ENCODE results near the gene OR2W1. TPM values are rescaled to one million over a fixed set of nuclear protein-coding genes. Genes with fewer than 3 reads are reported as not detected.

Gene OR2W1, protein sequence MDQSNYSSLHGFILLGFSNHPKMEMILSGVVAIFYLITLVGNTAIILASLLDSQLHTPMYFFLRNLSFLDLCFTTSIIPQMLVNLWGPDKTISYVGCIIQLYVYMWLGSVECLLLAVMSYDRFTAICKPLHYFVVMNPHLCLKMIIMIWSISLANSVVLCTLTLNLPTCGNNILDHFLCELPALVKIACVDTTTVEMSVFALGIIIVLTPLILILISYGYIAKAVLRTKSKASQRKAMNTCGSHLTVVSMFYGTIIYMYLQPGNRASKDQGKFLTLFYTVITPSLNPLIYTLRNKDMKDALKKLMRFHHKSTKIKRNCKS
- not detected in 2 replicates for total RNA-seq (2014; rRNA removed; shearing (Covaris generic); ENCODE audit: low replicate concordance)

DNA sequence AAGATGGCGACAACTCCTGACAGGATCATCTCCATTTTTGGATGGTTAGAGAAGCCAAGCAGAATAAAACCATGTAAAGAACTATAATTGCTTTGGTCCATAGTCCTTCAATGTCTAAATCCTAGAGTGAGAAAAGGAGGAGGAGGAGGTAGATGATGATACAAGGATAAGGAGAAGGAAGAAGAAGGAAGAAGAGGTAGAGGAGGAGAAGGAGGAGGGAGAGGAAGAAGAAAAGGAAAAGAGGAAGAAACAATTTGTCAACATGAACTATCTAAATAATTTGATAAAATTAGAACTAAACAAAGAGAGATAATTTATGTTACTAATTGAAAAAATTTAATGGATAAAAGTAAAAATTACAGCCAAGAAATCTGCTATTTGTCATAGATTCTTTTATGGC, at the start of gene OR2W1:
TSS of gene OR2W1 (minus strand) at position 101 of the 400 bp plus-strand sequence. CDS start at position 101, 0 bp downstream.
- peaks cover 6% of the 10 kb centered on the region; the same call in 1 of the 2 replicates for H3K27me3 ChIP-seq
- DNase-seq = no peak
- H3K4me3 ChIP-seq = no peak within 1 kb of the TSS
- H3K36me3 ChIP-seq = no peaks in the 10 kb centered on the region
- H3K9me3 ChIP-seq = no peaks in the 10 kb centered on the region

DNA sequence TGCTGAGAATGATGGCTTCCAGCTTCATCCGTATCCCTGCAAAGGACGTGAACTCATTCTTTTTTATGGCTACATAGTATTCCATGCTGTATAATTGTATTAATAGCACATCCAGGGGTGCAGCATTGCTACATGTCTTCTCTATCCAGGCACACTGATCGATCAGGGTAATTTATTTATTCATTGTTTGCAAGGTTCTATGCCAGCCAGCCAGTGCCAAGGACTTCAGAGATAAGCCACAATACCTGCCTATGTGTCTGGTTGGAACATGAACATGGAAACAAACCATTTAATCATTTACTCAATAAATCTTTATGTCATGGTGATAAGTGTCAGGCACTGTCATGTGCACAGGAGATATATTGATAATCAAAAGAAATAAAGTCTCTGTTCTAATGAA, 48.0 kb upstream of the OR2W1 start:
- Histone ChIP-seq H3K36me3 (no peaks in the 10 kb centered on the region), H3K4me3 (no peak overlapping the region), H3K27me3 (no peaks in the 10 kb centered on the region; the same call in 1 of the 2 replicates), H3K9me3 (no peaks in the 10 kb centered on the region)
- DNase-seq = no peak

- no peak within 1 kb of the TSS for H3K4me3 ChIP-seq
- no peak for DNase-seq
- no peaks in the 10 kb centered on the region for H3K36me3 ChIP-seq
- H3K27me3 ChIP-seq = no peaks in the 10 kb centered on the region; the same call in 1 of the 2 replicates
- no peaks in the 10 kb centered on the region for H3K9me3 ChIP-seq
Observed at GRCh38 chr6:29087213-29087612, 42.2 kb upstream of the OR2W1 start, which contains the start of gene OR2B3. OR2B3 (minus strand) TSS chr6:29087313; CDS start chr6:29087248, 65 bp downstream.

DNA sequence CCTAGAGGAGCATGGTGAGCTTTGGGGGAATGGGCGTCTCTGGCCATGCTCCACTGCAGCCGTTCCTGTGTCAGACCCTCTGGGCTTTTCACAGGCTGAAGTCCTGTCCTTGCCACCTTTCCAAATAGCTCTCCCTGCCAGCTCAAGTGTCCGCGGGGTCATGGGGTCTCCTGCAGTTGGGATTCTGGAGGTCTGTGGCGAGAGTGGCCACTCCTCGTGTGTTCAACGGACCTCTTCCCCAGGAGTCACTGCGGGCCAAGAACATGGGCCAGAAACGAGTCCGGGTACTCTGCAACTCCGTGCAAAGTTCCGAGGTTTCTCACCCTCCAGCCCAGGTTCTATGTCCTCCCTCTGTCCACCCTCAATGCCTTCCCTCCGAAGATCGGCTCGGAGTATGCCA, 37.5 kb upstream of the OR2W1 start:
- Histone ChIP-seq H3K36me3 (no peaks in the 10 kb centered on the region), H3K4me3 (no peak overlapping the region), H3K27me3 (no peaks in the 10 kb centered on the region), H3K9me3 (no peaks in the 10 kb centered on the region)
- DNase-seq = no peak

GRCh38 chr6:29081312-29081711, 36.3 kb upstream of the OR2W1 start:
- H3K9me3 ChIP-seq = no peaks in the 10 kb centered on the region
- no peaks in the 10 kb centered on the region for H3K27me3 ChIP-seq
- H3K36me3 ChIP-seq = no peaks in the 10 kb centered on the region
- DNase-seq = no peak
- no peak overlapping the region for H3K4me3 ChIP-seq

- Histone ChIP-seq H3K27me3 (0 out of 2 replicates have a peak, but pooled peaks cover 3% of the 10 kb centered on the region), H3K9me3 (no peaks in the 10 kb centered on the region), H3K4me3 (no peak overlapping the region), H3K36me3 (no peaks in the 10 kb centered on the region)
- no peak for DNase-seq
Observed at GRCh38 chr6:29079203-29079602, 34.2 kb upstream of the OR2W1 start.

DNA sequence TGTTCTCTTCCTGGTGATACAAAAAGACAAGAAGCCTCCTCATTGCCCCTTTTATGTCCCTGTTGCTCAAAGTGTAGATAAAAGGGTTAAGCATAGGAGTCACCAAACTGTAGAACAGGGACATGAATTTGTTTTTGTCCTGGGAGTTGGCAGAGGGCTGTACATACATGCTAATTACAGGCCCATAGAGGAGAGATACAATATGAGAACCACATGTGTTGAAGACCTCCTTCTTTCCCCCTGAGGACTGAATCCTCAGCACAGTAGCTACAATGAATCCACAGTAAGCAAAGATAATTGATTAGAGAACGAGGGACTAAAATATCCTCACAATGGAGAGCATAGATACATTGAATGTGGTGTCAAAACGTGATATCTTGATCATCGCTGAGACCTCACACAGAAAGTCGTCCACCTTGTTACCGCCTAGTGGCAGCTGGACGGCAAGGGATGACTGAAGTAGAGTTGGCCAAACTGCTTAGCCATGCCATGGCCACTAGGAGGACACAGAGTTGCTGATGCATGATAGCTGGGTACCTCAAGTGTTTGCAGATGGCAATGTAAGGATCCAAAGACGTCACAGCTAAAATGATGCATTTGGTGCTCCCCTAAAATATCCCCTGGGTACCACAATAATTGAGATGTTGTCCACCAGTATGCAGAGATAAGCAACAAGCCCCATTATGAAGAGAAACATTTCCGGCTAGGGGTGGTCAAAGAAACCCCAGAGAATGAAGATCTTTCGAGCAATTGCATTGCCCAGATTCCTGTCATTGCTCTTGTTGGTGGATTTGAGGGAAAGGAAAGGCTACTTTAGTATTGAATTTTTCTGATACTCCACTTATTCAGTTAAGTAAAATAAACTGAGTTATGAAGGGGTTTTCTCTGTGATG, 27.1 kb upstream of the OR2W1 start:
- Histone ChIP-seq H3K36me3 (no peaks in the 10 kb centered on the region), H3K27me3 (0 out of 2 replicates have a peak, but pooled peaks cover 10% of the 10 kb centered on the region), H3K4me3 (no peak overlapping the region), H3K9me3 (no peaks in the 10 kb centered on the region)
- peak; percentile 17 for DNase-seq

DNA sequence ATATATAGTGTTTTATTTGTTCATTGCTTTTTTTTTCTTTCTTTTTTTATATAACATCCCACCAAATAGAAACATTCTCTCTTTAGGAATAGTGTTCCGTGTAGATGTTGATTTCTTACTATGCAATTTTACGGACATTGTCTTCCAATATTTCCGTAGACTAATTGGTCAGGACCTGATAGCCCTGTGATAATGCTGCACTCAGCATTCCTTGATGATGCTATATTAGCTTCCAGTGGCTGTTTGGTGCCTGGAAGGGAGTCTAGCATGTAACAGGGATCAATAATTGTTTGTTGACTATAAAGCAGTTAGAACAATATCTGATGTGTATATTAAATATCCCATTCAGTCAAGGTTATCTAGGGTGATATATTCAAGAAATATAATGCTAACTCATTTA, 6.7 kb upstream of the OR2W1 start:
- Histone ChIP-seq H3K27me3 (peaks cover 3% of the 10 kb centered on the region; the same call in 1 of the 2 replicates), H3K36me3 (no peaks in the 10 kb centered on the region), H3K4me3 (no peak overlapping the region), H3K9me3 (no peaks in the 10 kb centered on the region)
- no peak for DNase-seq

GRCh38 chr6:29035951-29036350, 9.0 kb downstream of the OR2W1 start:
- no peaks in the 10 kb centered on the region for H3K36me3 ChIP-seq
- no peak overlapping the region for H3K4me3 ChIP-seq

DNA sequence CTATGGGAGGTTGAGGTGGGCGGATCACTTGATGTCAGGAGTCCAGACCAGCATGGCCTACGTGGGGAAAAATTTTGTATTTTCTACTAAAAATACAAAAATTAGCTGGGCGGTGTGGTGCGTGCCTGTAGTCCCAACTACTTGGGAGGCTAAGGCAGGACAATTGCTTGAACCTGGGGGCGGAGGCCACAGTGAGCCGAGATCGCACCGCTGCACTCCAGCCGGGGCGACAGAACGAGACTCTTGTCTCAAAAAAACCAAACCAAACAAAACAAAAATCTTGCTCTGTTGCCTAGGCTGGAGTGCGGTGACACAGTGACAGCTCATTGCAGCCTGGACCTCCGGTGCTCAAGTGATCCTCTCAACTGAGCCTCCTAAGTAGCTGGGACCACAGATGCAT, 16.2 kb downstream of the OR2W1 start:
- Histone ChIP-seq H3K27me3 (no peaks in the 10 kb centered on the region; the same call in 1 of the 2 replicates), H3K9me3 (no peaks in the 10 kb centered on the region), H3K4me3 (no peak overlapping the region), H3K36me3 (no peaks in the 10 kb centered on the region)
- no peak for DNase-seq

More at GRCh38 chr6:29035951-29036350, 9.0 kb downstream of the OR2W1 start:
- Histone ChIP-seq H3K27me3 (no peaks in the 10 kb centered on the region), H3K9me3 (no peaks in the 10 kb centered on the region)
- DNase-seq = no peak

GRCh38 chr6:29025927-29026585, 18.9 kb downstream of the OR2W1 start:
- no peak for DNase-seq

DNA sequence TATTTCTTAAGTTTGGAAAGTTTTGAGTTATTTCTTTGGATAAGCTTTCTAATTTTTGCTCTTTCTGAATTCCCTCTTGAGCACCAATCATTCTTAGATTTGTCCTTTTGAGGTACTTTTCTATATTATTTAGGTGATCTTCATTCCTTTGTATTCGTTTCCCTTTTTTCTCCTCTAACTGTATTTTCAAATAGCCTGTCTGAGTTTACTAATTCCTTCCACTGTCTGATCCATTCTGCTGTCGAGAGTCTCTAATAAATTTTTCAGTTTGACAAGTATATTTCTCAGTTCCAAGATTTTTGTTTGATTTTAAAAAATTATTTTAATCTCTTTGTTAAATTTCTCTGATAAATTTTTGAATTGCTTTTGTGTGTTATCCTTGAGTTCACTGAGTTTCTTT, 23.5 kb downstream of the OR2W1 start:
- no peak for DNase-seq
- no peaks in the 10 kb centered on the region for H3K36me3 ChIP-seq
- H3K4me3 ChIP-seq = no peak overlapping the region
- no peaks in the 10 kb centered on the region for H3K9me3 ChIP-seq
- H3K27me3 ChIP-seq = no peaks in the 10 kb centered on the region; the same call in 1 of the 2 replicates

More at GRCh38 chr6:29025927-29026585, 18.9 kb downstream of the OR2W1 start:
- H3K27me3 ChIP-seq = no peaks in the 10 kb centered on the region; the same call in 1 of the 2 replicates
- no peaks in the 10 kb centered on the region for H3K36me3 ChIP-seq
- H3K9me3 ChIP-seq = no peaks in the 10 kb centered on the region
- no peak overlapping the region for H3K4me3 ChIP-seq

GRCh38 chr6:29019629-29020028, 25.3 kb downstream of the OR2W1 start:
- Histone ChIP-seq H3K36me3 (no peaks in the 10 kb centered on the region), H3K27me3 (no peaks in the 10 kb centered on the region), H3K4me3 (no peak overlapping the region), H3K9me3 (no peaks in the 10 kb centered on the region)
- DNase-seq = no peak

DNA sequence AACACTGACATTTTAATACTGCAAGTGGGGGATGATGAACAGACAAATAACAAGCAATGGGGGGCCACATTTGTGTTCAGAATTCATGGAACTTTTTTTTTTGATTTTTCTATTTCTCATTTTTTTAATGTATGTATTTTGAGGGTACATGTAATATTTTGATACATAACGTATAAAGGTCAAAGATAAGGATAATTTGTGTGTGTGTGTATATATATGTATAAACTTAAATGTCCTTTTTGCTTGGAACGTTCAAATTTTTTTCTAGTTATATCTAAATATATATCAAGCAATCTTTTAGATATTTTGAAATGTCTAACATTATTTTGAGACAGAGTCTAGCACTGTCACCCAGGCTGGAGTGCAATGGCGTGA, 27.6 kb downstream of the OR2W1 start:
- DNase-seq = no peak
- no peaks in the 10 kb centered on the region for H3K27me3 ChIP-seq
- no peak overlapping the region for H3K4me3 ChIP-seq

GRCh38 chr6:29016559-29017427, 28.2 kb downstream of the OR2W1 start:
- Histone ChIP-seq H3K27me3 (no peaks in the 10 kb centered on the region), H3K9me3 (no peaks in the 10 kb centered on the region), H3K36me3 (no peaks in the 10 kb centered on the region), H3K4me3 (peak overlapping the region; percentile 30)
- peak; percentile 43 for DNase-seq

More for the DNA sequence above, 27.6 kb downstream of the OR2W1 start:
- Histone ChIP-seq H3K9me3 (no peaks in the 10 kb centered on the region), H3K36me3 (no peaks in the 10 kb centered on the region)

Data from MG63 (cell line).